Sigmoid colon (tissue), 7 donors: ENCODE measurements around the gene SLIT3. TPM values are rescaled to one million over a fixed set of nuclear protein-coding genes. Genes with fewer than 3 reads are reported as not detected.

Experiments
- DNase-seq: peaks from one replicate; pipeline ENCODE4 v3.0.0-alpha.2; 2019
- H3K27ac ChIP-seq, 4 donors: fragments of 200-600 bp; sonication (generic); one replicate each; pipeline ENCODE4 v1.5.1; 2016 to 2019; ENCODE audit warnings: mild to moderate bottlenecking in 1 of 4
- H3K27me3 ChIP-seq, 3 donors: fragments of 200-600 bp; sonication (generic); one replicate each; pipeline ENCODE4 v1.5.1; 2019; ENCODE audit warnings: mild to moderate bottlenecking in 1 of 3
- H3K36me3 ChIP-seq, 4 donors: fragments of 200-600 bp; sonication (generic); one replicate each; pipeline ENCODE4 v1.5.1; 2016 to 2019
- H3K4me1 ChIP-seq, 4 donors: fragments of 200-600 bp; sonication (generic); one replicate each; pipeline ENCODE4 v1.5.1; 2017 to 2019
- H3K4me3 ChIP-seq, 4 donors: fragments of 200-600 bp; sonication (generic); one replicate each; pipeline ENCODE4 v1.5.1; 2017 to 2019; ENCODE audit warnings: mild to moderate bottlenecking in 2 of 4, moderate library complexity in 1 of 4
- H3K9me3 ChIP-seq, 4 donors: fragments of 200-600 bp in 3 of 4; sonication (generic) in 3 of 4; one replicate each; pipeline versions ENCODE4 v1.5.1 to v1.6.1; 2013 to 2019
- EP300 ChIP-seq, 4 donors: sonication (generic); formaldehyde crosslinking; IDR thresholded peaks; one replicate each; pipeline ENCODE4 v1.6.1; 2017; ENCODE audit warnings: antibody characterized with exemption in 4 of 4
- POLR2A ChIP-seq, 2 donors: fragments of 450-650 bp; IDR thresholded peaks; one replicate each; pipeline ENCODE4 v1.6.1; 2016; ENCODE audit warnings: antibody characterized with exemption in 2 of 2, mild to moderate bottlenecking in 2 of 2, moderate library complexity in 2 of 2
- POLR2AphosphoS5 ChIP-seq, 4 donors: sonication (generic); formaldehyde crosslinking; IDR thresholded peaks; one replicate each; pipeline ENCODE4 v1.6.1; 2017; ENCODE audit warnings: antibody characterized with exemption in 4 of 4
- WGBS, 2 donors: extraction: QIAGEN DNeasy Blood & Tissue Kit; methylation state at CpG; one replicate each; pipeline ENCODE4 v1.1.7; 2013; 5-methylcytosine and 5-hydroxymethylcytosine counted together
- intact Hi-C: fragments of 100-400 bp; cut with DNase I; formaldehyde crosslinking; loops from one replicate; pipeline ENCODE4 v1.15.1; 2023
- polyA plus RNA-seq, 3 donors: library from polyadenylated mRNA; stranded (reverse); fragments of 200-250 nt; gene quantifications; one replicate each; pipeline ENCODE4 v1.2.3, GENCODE V29; 2013
- total RNA-seq, 4 donors: library from RNA; depleted of rRNA; stranded (reverse); fragments of >200 nt; gene quantifications; one replicate each; pipeline ENCODE4 v1.1.0, GENCODE V29; 2016
- TF ChIP-seq, protein P1 (sequence below), 4 experiments: fragments of 450-650 bp in 3 of 4; fragments of 200-600 bp in 1 of 4; IDR thresholded peaks; one replicate each; pipeline ENCODE4 v1.5.1; 2016 to 2019; ENCODE audit warnings: antibody characterized with exemption in 4 of 4, mild to moderate bottlenecking in 3 of 4, moderate library complexity in 2 of 4
- donor health status: healthy with polysubstance abuse.
- donor health status: Bipolar disorder and iron deficiency.
- donor health status: healthy.

The SLIT3 gene
- total and polyA plus RNA-seq, 7 donors, result 0.23 to 46.3 (median 30.0) TPM

DNA sequence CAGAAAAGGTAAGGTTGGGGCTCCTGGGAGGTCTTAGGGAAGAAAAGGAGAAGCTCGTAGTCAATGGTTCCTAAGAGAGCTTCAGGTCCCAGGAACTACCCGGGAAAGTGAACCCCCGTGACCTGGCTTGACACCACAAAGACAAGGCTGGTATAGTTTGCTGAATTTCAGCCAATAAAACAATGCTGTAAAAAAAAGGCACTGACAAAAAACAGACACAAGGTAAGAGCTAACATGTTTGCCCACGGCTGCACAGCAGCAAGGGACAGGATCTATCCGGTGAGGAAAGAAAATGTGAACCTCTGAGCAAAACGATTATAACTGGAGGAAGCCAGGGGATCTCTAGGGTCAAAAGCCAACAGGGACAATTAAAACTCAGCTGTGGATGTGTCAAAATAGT lies 17.1 kb downstream of the SLIT3 start:
- intact Hi-C loops, result loop anchor here (10.0 kb wide), 1 partner anchor 139 kb away; no protein-coding TSS in a partner anchor

DNA sequence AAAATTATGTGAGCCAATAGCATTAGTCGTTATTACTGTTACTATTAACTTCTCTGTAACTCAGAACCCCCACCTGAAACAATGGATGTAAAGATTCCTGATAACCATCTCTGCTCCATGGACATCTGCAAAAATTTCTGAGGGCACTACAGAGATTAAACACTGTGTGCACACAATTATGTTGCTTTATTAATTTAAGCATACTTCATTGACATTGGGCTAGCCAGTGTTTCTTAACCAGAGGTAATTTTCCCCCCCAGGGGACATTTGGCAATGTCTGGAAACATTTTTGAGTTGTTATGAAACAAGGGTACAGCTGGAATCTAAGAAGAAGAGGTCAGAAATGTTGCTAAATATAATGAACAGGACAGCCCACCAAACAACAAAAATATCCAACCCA lies 19.3 kb downstream of the SLIT3 start:
- intact Hi-C loops, result loop anchor here (10.0 kb wide), 1 partner anchor 137 kb away; no protein-coding TSS in a partner anchor
- Histone ChIP-seq H3K9me3 (peaks cover 0 to 3% (median 0%) of the 10 kb centered on the region in 4 donors), H3K36me3 (no peaks in the 10 kb centered on the region), H3K4me3 (no peak overlapping the region), H3K27ac (peak overlapping the region in 1 of 4 donors; percentile 31), H3K27me3 (no peaks in the 10 kb centered on the region), H3K4me1 (peaks cover 0 to 36% (median 18%) of the 10 kb centered on the region in 4 donors)
- TF ChIP-seq, protein P1, sequence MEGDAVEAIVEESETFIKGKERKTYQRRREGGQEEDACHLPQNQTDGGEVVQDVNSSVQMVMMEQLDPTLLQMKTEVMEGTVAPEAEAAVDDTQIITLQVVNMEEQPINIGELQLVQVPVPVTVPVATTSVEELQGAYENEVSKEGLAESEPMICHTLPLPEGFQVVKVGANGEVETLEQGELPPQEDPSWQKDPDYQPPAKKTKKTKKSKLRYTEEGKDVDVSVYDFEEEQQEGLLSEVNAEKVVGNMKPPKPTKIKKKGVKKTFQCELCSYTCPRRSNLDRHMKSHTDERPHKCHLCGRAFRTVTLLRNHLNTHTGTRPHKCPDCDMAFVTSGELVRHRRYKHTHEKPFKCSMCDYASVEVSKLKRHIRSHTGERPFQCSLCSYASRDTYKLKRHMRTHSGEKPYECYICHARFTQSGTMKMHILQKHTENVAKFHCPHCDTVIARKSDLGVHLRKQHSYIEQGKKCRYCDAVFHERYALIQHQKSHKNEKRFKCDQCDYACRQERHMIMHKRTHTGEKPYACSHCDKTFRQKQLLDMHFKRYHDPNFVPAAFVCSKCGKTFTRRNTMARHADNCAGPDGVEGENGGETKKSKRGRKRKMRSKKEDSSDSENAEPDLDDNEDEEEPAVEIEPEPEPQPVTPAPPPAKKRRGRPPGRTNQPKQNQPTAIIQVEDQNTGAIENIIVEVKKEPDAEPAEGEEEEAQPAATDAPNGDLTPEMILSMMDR (IDR thresholded peaks at IDR 0.05), result no peak
- no peak for TF ChIP-seq POLR2AphosphoS5 (IDR thresholded peaks at IDR 0.05)
- no peak for TF ChIP-seq POLR2A (IDR thresholded peaks at IDR 0.05)
- no peak for TF ChIP-seq EP300 (IDR thresholded peaks at IDR 0.05)
- WGBS, 2 donors, result 24 to 68% methylated on average over 1 of the region's 1 CpG
- no peak for DNase-seq

More for the DNA sequence above, 17.1 kb downstream of the SLIT3 start:
- 41 to 62% methylated on average over 6 of the region's 6 CpGs for WGBS, 2 donors
- peaks cover 0 to 3% (median 0%) of the 10 kb centered on the region in 4 donors for H3K9me3 ChIP-seq
- H3K4me1 ChIP-seq, result peaks cover 0 to 58% (median 41%) of the 10 kb centered on the region in 4 donors
- no peaks in the 10 kb centered on the region for H3K36me3 ChIP-seq
- TF ChIP-seq EP300 (IDR thresholded peaks at IDR 0.05), result no peak
- peak; percentile 22 to 82 (median 53) for TF ChIP-seq POLR2AphosphoS5 (IDR thresholded peaks at IDR 0.05)
- peak overlapping the region in 3 of 4 donors; percentile 32 to 87 (median 58) for H3K27ac ChIP-seq
- no peak overlapping the region for H3K4me3 ChIP-seq
- no peaks in the 10 kb centered on the region for H3K27me3 ChIP-seq
- no peak for DNase-seq

DNA sequence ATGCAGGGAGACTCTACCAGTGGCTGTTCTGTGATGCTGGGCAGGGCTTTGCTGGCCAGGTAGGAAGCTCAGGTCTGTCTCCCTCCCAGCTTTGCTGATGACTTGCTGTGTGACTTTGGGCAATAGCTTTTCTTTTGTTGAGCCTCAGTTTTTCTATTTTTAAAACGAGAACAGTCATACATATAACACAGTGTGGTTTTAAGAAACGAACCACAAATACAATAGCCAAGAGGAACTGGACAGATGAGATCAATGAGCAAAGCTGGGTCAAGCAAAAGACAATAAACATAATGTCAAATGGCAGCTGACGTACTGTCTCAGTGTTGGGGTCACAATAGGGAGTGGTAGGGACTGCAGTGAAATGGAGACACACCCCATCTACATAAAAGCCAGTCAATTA lies 20.2 kb downstream of the SLIT3 start:
- peaks cover 0 to 26% (median 13%) of the 10 kb centered on the region in 4 donors for H3K4me1 ChIP-seq
- TF ChIP-seq, protein P1 (IDR thresholded peaks at IDR 0.05), result no peak
- TF ChIP-seq POLR2AphosphoS5 (IDR thresholded peaks at IDR 0.05) (no peak), EP300 (IDR thresholded peaks at IDR 0.05) (no peak), POLR2A (IDR thresholded peaks at IDR 0.05) (no peak)
- no peaks in the 10 kb centered on the region for H3K27me3 ChIP-seq
- no peak for DNase-seq
- H3K9me3 ChIP-seq, result peaks cover 0 to 2% (median 0%) of the 10 kb centered on the region in 4 donors
- no peak overlapping the region for H3K4me3 ChIP-seq
- 55 to 62% methylated on average over 3 of the region's 3 CpGs for WGBS, 2 donors
- peaks cover 0 to 4% (median 0%) of the 10 kb centered on the region in 4 donors for H3K36me3 ChIP-seq
- no peak overlapping the region for H3K27ac ChIP-seq
- intact Hi-C loops, result loop anchor here (10.0 kb wide), 1 partner anchor 136 kb away; no protein-coding TSS in a partner anchor

DNA sequence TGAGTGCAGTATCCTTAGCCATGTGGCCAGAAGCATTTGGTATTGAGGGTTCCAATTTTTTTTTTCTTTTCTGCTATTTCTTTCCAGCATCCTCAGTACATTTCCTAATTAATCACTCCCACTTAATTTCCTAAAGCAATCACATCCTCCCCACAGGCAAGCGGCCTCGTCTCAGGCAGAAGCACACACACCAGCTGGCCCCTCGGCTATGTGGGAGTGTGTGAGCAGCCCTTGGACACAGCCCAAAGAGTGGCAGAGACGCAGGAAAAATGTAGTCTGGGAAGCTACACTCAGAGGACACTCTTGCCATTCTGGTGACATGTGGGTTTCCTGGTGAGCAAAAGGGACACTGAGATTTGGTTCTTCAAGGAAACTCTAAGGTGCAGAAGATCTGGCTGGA lies 20.7 kb downstream of the SLIT3 start:
- H3K27me3 ChIP-seq, result no peaks in the 10 kb centered on the region
- H3K4me3 ChIP-seq, result no peak overlapping the region
- H3K4me1 ChIP-seq, result peaks cover 0 to 25% (median 13%) of the 10 kb centered on the region in 4 donors
- DNase-seq, result no peak
- H3K9me3 ChIP-seq, result no peaks in the 10 kb centered on the region
- intact Hi-C loops, result loop anchor here (10.0 kb wide), 1 partner anchor 135 kb away; no protein-coding TSS in a partner anchor
- no peak overlapping the region for H3K27ac ChIP-seq
- H3K36me3 ChIP-seq, result peaks cover 0 to 5% (median 0%) of the 10 kb centered on the region in 4 donors
- TF ChIP-seq EP300 (IDR thresholded peaks at IDR 0.05) (no peak), POLR2AphosphoS5 (IDR thresholded peaks at IDR 0.05) (no peak)
- TF ChIP-seq, protein P1 (IDR thresholded peaks at IDR 0.05), result no peak
- 66 to 70% methylated on average over 4 of the region's 4 CpGs for WGBS, 2 donors

DNA sequence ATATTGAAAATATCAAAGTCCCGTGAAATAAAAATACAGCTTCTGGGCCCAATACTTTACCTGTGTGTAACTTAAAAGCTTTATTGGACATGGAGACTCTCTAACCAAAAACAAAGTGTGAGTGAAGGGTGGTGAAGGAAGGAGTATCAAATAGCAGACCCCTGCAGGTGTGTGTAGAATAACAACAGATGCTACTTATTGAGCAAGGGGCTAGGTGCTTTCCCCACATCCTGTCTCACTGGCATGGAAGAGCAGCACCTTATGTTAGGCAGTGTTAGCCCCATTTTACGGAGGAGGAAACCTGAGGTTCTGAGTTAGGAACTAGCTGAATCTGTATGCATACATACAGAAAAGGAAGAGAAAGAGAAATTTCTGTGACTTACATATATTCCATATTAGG lies 21.8 kb downstream of the SLIT3 start:
- no peak overlapping the region for H3K4me3 ChIP-seq
- DNase-seq, result no peak
- peaks cover 0 to 5% (median 0%) of the 10 kb centered on the region in 4 donors for H3K36me3 ChIP-seq
- intact Hi-C loops, result no loop called here
- no peaks in the 10 kb centered on the region for H3K27me3 ChIP-seq
- TF ChIP-seq POLR2A (IDR thresholded peaks at IDR 0.05) (no peak), POLR2AphosphoS5 (IDR thresholded peaks at IDR 0.05) (no peak), EP300 (IDR thresholded peaks at IDR 0.05) (no peak)
- TF ChIP-seq, protein P1 (IDR thresholded peaks at IDR 0.05), result no peak
- WGBS, 2 donors, result 91 to 96% methylated on average over 2 of the region's 2 CpGs
- H3K4me1 ChIP-seq, result peaks cover 0 to 16% (median 10%) of the 10 kb centered on the region in 4 donors
- no peaks in the 10 kb centered on the region for H3K9me3 ChIP-seq
- no peak overlapping the region for H3K27ac ChIP-seq
